Measurements from ENCODE around the gene RET. TPM values are rescaled to one million over a fixed set of nuclear protein-coding genes. Genes with fewer than 3 reads are reported as not detected.

Gene RET
- total RNA-seq, 4 donors from 2014 or later, result 0.23 to 2.1 (median 0.78) TPM

DNA sequence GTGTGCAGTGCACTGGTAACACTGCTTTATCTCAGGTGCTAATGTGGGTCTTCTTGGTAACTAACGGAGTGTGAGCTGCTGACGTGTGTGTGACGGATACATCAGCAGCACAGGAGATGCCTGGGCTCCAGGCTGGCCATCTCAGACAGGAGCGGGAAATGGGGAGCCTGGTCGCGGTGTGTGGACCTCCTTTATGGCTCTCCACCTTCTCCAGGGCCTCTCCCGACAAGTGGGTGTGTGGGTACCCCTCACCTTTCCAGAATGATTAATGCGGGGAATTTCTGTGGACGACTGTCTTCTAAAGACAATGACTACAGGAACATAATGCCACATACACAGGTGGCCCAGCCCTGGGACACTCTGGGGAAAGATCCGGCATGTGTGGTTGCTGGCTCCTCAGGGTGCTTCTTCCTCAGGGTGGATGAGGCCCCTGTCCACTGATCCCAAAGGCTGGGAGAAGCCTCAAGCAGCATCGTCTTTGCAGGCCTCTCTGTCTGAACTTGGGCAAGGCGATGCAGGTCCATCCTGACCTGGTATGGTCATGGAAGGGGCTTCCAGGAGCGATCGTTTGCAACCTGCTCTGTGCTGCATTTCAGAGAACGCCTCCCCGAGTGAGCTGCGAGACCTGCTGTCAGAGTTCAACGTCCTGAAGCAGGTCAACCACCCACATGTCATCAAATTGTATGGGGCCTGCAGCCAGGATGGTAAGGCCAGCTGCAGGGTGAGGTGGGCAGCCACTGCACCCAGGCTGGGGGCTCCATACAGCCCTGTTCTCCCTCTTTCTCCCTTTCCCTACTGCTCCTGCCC is 41.1 kb downstream of the RET start:
- WGBS, result 98% methylated on average over 10 of the region's 18 CpGs
- Histone ChIP-seq H3K36me3 (no peaks in the 10 kb centered on the region), H3K9me3 (no peaks in the 10 kb centered on the region), H3K4me3 (no peak overlapping the region), H3K27me3 (no peaks in the 10 kb centered on the region), H3K4me1 (peaks cover 8% of the 10 kb centered on the region), H3K27ac (no peak overlapping the region)
- TF ChIP-seq, protein P1, sequence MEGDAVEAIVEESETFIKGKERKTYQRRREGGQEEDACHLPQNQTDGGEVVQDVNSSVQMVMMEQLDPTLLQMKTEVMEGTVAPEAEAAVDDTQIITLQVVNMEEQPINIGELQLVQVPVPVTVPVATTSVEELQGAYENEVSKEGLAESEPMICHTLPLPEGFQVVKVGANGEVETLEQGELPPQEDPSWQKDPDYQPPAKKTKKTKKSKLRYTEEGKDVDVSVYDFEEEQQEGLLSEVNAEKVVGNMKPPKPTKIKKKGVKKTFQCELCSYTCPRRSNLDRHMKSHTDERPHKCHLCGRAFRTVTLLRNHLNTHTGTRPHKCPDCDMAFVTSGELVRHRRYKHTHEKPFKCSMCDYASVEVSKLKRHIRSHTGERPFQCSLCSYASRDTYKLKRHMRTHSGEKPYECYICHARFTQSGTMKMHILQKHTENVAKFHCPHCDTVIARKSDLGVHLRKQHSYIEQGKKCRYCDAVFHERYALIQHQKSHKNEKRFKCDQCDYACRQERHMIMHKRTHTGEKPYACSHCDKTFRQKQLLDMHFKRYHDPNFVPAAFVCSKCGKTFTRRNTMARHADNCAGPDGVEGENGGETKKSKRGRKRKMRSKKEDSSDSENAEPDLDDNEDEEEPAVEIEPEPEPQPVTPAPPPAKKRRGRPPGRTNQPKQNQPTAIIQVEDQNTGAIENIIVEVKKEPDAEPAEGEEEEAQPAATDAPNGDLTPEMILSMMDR (IDR thresholded peaks at IDR 0.05), result no peak
- TF ChIP-seq POLR2A (IDR thresholded peaks at IDR 0.05) (no peak), EP300 (IDR thresholded peaks at IDR 0.05) (no peak), POLR2AphosphoS5 (IDR thresholded peaks at IDR 0.05) (no peak)
- peak in 1 of 2 donors; percentile 27 for DNase-seq (ENCODE audit: low spot score in 2 of 2)

DNA sequence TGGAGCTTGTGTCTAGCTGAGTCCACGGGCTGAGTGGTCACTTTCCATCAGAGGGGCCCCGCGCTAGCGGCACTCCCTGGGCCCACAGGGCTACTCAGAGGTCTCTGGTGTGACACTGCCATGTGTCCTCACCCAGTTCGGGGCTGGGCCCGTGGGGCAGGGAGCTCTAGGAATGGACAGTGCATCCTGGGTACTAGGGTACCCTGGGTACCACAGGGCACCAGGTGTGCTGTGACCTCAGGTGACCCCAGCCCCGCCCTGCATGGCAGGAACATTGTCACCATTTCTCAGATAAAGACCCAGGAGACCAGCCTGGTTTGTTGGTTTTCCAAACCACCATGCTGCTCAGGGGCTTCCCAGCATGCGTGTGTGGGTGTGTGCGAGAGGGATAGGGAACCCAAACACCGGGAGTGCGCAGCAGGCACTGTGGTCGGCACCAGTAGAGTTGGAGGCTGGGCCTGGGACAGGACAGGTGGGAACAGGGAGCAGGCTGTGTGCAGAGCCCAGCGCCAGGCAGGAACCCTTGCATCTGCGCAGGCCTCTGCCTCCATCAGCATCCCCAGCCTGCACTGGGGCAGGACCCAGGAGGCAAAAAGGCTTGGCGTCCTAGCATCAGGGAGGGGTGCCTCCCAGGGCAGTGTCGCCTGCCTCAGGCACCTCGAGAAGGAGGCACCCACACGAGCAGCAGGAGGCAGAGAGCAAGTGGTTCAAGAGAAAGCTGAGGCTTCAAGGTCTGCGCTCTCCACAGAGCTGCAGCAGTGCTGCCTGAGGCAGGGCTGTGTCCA is 42.0 kb downstream of the RET start:
- no peaks in the 10 kb centered on the region for H3K9me3 ChIP-seq
- TF ChIP-seq POLR2A (IDR thresholded peaks at IDR 0.05), result no peak
- TF ChIP-seq, protein P1 (IDR thresholded peaks at IDR 0.05), result no peak
- TF ChIP-seq POLR2AphosphoS5 (IDR thresholded peaks at IDR 0.05), result no peak
- no peak for TF ChIP-seq EP300 (IDR thresholded peaks at IDR 0.05)
- H3K4me1 ChIP-seq, result peaks cover 8% of the 10 kb centered on the region
- 97% methylated on average over 9 of the region's 19 CpGs for WGBS
- H3K27ac ChIP-seq, result no peak overlapping the region
- H3K4me3 ChIP-seq, result no peak overlapping the region
- H3K36me3 ChIP-seq, result no peaks in the 10 kb centered on the region
- no peaks in the 10 kb centered on the region for H3K27me3 ChIP-seq
- DNase-seq (ENCODE audit: low spot score in 2 of 2), result peak; percentile 53 to 58

DNA sequence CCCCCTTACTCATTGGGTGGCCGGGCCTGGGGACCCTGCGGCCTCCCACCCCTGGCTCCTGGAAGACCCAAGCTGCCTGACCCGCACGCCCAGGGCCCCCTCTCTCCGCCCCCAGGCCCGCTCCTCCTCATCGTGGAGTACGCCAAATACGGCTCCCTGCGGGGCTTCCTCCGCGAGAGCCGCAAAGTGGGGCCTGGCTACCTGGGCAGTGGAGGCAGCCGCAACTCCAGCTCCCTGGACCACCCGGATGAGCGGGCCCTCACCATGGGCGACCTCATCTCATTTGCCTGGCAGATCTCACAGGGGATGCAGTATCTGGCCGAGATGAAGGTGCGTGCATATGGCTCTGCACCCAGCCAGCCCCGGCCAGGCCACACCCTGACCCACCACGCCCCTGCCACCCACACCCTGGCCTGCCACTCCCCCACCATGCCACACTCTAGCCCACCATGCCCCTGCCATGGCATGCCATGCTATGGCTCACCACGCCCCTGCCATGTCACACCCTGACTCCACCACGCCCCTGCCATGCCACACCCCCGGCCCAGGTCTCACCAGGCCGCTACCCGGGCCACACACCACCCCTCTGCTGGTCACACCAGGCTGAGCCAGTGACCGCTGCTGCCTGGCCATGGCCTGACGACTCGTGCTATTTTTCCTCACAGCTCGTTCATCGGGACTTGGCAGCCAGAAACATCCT is 42.7 kb downstream of the RET start:
- 92% methylated on average over 29 of the region's 31 CpGs for WGBS
- H3K36me3 ChIP-seq, result no peaks in the 10 kb centered on the region
- no peak for TF ChIP-seq POLR2AphosphoS5 (IDR thresholded peaks at IDR 0.05)
- TF ChIP-seq, protein P1 (IDR thresholded peaks at IDR 0.05), result no peak
- no peak for TF ChIP-seq EP300 (IDR thresholded peaks at IDR 0.05)
- no peak for TF ChIP-seq POLR2A (IDR thresholded peaks at IDR 0.05)

GRCh38 chr10:43120116-43120928 is 43.5 kb downstream of the RET start:
- peaks cover 8% of the 10 kb centered on the region for H3K4me1 ChIP-seq
- DNase-seq (ENCODE audit: low spot score in 2 of 2), result peak; percentile 50 to 54
- H3K27ac ChIP-seq, result no peak overlapping the region
- 76% methylated on average over 19 of the region's 19 CpGs for WGBS
- H3K27me3 ChIP-seq, result no peaks in the 10 kb centered on the region
- H3K36me3 ChIP-seq, result no peaks in the 10 kb centered on the region
- TF ChIP-seq, protein P1 (IDR thresholded peaks at IDR 0.05), result no peak
- TF ChIP-seq POLR2A (IDR thresholded peaks at IDR 0.05) (no peak), EP300 (IDR thresholded peaks at IDR 0.05) (no peak), POLR2AphosphoS5 (IDR thresholded peaks at IDR 0.05) (no peak)
- H3K4me3 ChIP-seq, result no peak overlapping the region
- no peaks in the 10 kb centered on the region for H3K9me3 ChIP-seq

More for the DNA sequence above, 42.7 kb downstream of the RET start:
- Histone ChIP-seq H3K4me3 (no peak overlapping the region), H3K27ac (no peak overlapping the region), H3K27me3 (no peaks in the 10 kb centered on the region), H3K4me1 (peaks cover 8% of the 10 kb centered on the region), H3K9me3 (no peaks in the 10 kb centered on the region)
- peak; percentile 61 to 69 for DNase-seq (ENCODE audit: low spot score in 2 of 2)
